Stimulated activated CD8-positive, alpha-beta memory T cell treated with anti-CD3 and anti-CD28 coated beads, Interleukin-7, amount 100 ng/mL, for 1 hour (primary cell): Measurements from ENCODE around the gene DLX2.

Experiments
- DNase-seq, 2 donors: peaks; one replicate each; pipeline ENCODE4 v3.0.0-alpha.2; 2020; ENCODE audit warnings: low read depth in 2 of 2

Gene DLX2

GRCh38 chr2:172053486-172053885, 49.2 kb downstream of the DLX2 start:
- DNase-seq, result no peak

GRCh38 chr2:172052000-172052983, 50.4 kb downstream of the DLX2 start:
- DNase-seq, result no peak

- DNase-seq, result no peak
Observed at GRCh38 chr2:172050479-172051125, 52.1 kb downstream of the DLX2 start.

GRCh38 chr2:172049567-172050120, 53.1 kb downstream of the DLX2 start:
- no peak for DNase-seq
